Measurements from ENCODE around the gene KLK6. TPM values are rescaled to one million over a fixed set of nuclear protein-coding genes. Genes with fewer than 3 reads are reported as not detected.

Gene KLK6
- total RNA-seq, 1 donor from 2014 or later, result 3.5 TPM

DNA sequence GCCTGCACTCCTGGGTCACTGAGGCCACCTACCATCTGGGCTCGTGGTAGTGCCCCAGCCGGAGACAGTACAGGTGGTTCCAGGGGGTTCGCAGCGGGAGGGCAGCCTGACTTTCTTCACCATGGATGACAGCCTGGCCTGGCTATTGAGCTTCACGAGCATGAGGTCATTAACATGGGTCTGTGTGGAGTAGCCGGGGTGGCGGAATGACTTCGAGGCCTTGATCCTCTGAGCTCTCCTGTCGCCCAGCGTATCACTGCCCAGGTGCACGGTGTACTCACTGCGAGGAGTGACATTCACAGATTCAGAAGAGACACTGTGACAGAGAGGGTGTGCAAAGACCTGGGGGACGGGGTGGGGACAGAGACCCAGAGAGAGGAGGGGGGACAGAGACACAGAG, 10.8 kb upstream of the KLK6 start:
- Histone ChIP-seq H3K4me2 (ENCODE audit: low read length) (no peak overlapping the region), H3K4me3 (ENCODE audit: insufficient read depth, low read depth, low read length) (no peak overlapping the region), H3K4me1 (ENCODE audit: insufficient read depth, low read length) (no peaks in the 10 kb centered on the region), H3K36me3 (ENCODE audit: insufficient read depth, low read length) (no peaks in the 10 kb centered on the region), H3K27ac (ENCODE audit: low read depth, low read length) (no peak overlapping the region), H4K20me1 (ENCODE audit: insufficient read depth, low read length) (no peaks in the 10 kb centered on the region), H3K9me3 (ENCODE audit: insufficient read depth, low read depth, low read length) (no peaks in the 10 kb centered on the region), H2AFZ (ENCODE audit: low read depth, low read length) (no peak overlapping the region), H3K9ac (ENCODE audit: low read length) (no peak overlapping the region), H3K27me3 (ENCODE audit: insufficient read depth, low read length) (no peaks in the 10 kb centered on the region), H3K79me2 (ENCODE audit: insufficient read depth, low read length) (no peaks in the 10 kb centered on the region)
- TF ChIP-seq EZH2 (IDR thresholded peaks at IDR 0.05; ENCODE audit: insufficient read depth, low read length), result no peak
- TF ChIP-seq, protein P1, sequence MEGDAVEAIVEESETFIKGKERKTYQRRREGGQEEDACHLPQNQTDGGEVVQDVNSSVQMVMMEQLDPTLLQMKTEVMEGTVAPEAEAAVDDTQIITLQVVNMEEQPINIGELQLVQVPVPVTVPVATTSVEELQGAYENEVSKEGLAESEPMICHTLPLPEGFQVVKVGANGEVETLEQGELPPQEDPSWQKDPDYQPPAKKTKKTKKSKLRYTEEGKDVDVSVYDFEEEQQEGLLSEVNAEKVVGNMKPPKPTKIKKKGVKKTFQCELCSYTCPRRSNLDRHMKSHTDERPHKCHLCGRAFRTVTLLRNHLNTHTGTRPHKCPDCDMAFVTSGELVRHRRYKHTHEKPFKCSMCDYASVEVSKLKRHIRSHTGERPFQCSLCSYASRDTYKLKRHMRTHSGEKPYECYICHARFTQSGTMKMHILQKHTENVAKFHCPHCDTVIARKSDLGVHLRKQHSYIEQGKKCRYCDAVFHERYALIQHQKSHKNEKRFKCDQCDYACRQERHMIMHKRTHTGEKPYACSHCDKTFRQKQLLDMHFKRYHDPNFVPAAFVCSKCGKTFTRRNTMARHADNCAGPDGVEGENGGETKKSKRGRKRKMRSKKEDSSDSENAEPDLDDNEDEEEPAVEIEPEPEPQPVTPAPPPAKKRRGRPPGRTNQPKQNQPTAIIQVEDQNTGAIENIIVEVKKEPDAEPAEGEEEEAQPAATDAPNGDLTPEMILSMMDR (IDR thresholded peaks at IDR 0.05; ENCODE audit: insufficient read depth, low read depth, low read length), result no peak
- DNase-seq (ENCODE audit: low read depth) (no peak), FAIRE-seq (no peak)
- peaks cover 2% of the 10 kb centered on the region for H3K36me3 Mint-ChIP-seq (ENCODE audit: low read depth, unreplicated experiment)
- no peaks in the 10 kb centered on the region for H3K4me1 Mint-ChIP-seq (ENCODE audit: low read depth, unreplicated experiment)
- no peaks in the 10 kb centered on the region for H3K9me3 Mint-ChIP-seq (ENCODE audit: unreplicated experiment)
- peaks cover 34% of the 10 kb centered on the region for H3K27me3 Mint-ChIP-seq (ENCODE audit: low read depth, unreplicated experiment)
- H3K27ac Mint-ChIP-seq (ENCODE audit: unreplicated experiment), result no peak overlapping the region
- H3K4me3 Mint-ChIP-seq (ENCODE audit: unreplicated experiment), result no peak overlapping the region

GRCh38 chr19:50979758-50980157, 10.4 kb upstream of the KLK6 start:
- Histone ChIP-seq H3K27ac (ENCODE audit: low read depth, low read length) (no peak overlapping the region), H3K36me3 (ENCODE audit: insufficient read depth, low read length) (no peaks in the 10 kb centered on the region), H3K27me3 (ENCODE audit: insufficient read depth, low read length) (no peaks in the 10 kb centered on the region), H3K4me3 (ENCODE audit: insufficient read depth, low read depth, low read length) (no peak overlapping the region), H3K9ac (ENCODE audit: low read length) (no peak overlapping the region), H3K4me2 (ENCODE audit: low read length) (no peak overlapping the region), H3K9me3 (ENCODE audit: insufficient read depth, low read depth, low read length) (no peaks in the 10 kb centered on the region), H2AFZ (ENCODE audit: low read depth, low read length) (no peak overlapping the region), H3K79me2 (ENCODE audit: insufficient read depth, low read length) (no peaks in the 10 kb centered on the region), H3K4me1 (ENCODE audit: insufficient read depth, low read length) (no peaks in the 10 kb centered on the region), H4K20me1 (ENCODE audit: insufficient read depth, low read length) (no peaks in the 10 kb centered on the region)
- Mint-ChIP-seq H3K27ac (ENCODE audit: unreplicated experiment) (no peak overlapping the region), H3K4me3 (ENCODE audit: unreplicated experiment) (no peak overlapping the region), H3K4me1 (ENCODE audit: low read depth, unreplicated experiment) (no peaks in the 10 kb centered on the region), H3K9me3 (ENCODE audit: unreplicated experiment) (no peaks in the 10 kb centered on the region), H3K36me3 (ENCODE audit: low read depth, unreplicated experiment) (peaks cover 2% of the 10 kb centered on the region), H3K27me3 (ENCODE audit: low read depth, unreplicated experiment) (peaks cover 34% of the 10 kb centered on the region)
- DNase-seq (ENCODE audit: low read depth), result no peak
- no peak for TF ChIP-seq EZH2 (IDR thresholded peaks at IDR 0.05; ENCODE audit: insufficient read depth, low read length)
- FAIRE-seq, result no peak

- Mint-ChIP-seq H3K9me3 (ENCODE audit: unreplicated experiment) (no peaks in the 10 kb centered on the region), H3K27ac (ENCODE audit: unreplicated experiment) (no peak overlapping the region), H3K4me3 (ENCODE audit: unreplicated experiment) (no peak overlapping the region), H3K4me1 (ENCODE audit: low read depth, unreplicated experiment) (no peaks in the 10 kb centered on the region), H3K27me3 (ENCODE audit: low read depth, unreplicated experiment) (peaks cover 34% of the 10 kb centered on the region), H3K36me3 (ENCODE audit: low read depth, unreplicated experiment) (peaks cover 2% of the 10 kb centered on the region)
- no peaks in the 10 kb centered on the region for H3K9me3 ChIP-seq (ENCODE audit: insufficient read depth, low read depth, low read length)
- H3K4me1 ChIP-seq (ENCODE audit: insufficient read depth, low read length), result no peaks in the 10 kb centered on the region
- H3K36me3 ChIP-seq (ENCODE audit: insufficient read depth, low read length), result no peaks in the 10 kb centered on the region
- FAIRE-seq (no peak), DNase-seq (ENCODE audit: low read depth) (no peak)
- no peak overlapping the region for H3K4me3 ChIP-seq (ENCODE audit: insufficient read depth, low read depth, low read length)
- H4K20me1 ChIP-seq (ENCODE audit: insufficient read depth, low read length), result no peaks in the 10 kb centered on the region
- no peaks in the 10 kb centered on the region for H3K79me2 ChIP-seq (ENCODE audit: insufficient read depth, low read length)
- no peak for TF ChIP-seq EZH2 (IDR thresholded peaks at IDR 0.05; ENCODE audit: insufficient read depth, low read length)
- TF ChIP-seq, protein P1 (IDR thresholded peaks at IDR 0.05; ENCODE audit: insufficient read depth, low read depth, low read length), result no peak
- H3K9ac ChIP-seq (ENCODE audit: low read length), result no peak overlapping the region
- H2AFZ ChIP-seq (ENCODE audit: low read depth, low read length), result no peak overlapping the region
- H3K27ac ChIP-seq (ENCODE audit: low read depth, low read length), result no peak overlapping the region
- H3K4me2 ChIP-seq (ENCODE audit: low read length), result no peak overlapping the region
- H3K27me3 ChIP-seq (ENCODE audit: insufficient read depth, low read length), result no peaks in the 10 kb centered on the region
These were observed 9.5 kb upstream of the KLK6 start for GRCh38 chr19:50978772-50979390.

All from astrocyte (in vitro differentiated cells and primary cell).